ENCODE results near the gene HAUS5. TPM values are rescaled to one million over a fixed set of nuclear protein-coding genes. Genes with fewer than 3 reads are reported as not detected.

HAUS5 gene
- total and polyA plus RNA-seq, 2 experiments from 2014 or later, result 4.9 to 12.6 TPM

DNA sequence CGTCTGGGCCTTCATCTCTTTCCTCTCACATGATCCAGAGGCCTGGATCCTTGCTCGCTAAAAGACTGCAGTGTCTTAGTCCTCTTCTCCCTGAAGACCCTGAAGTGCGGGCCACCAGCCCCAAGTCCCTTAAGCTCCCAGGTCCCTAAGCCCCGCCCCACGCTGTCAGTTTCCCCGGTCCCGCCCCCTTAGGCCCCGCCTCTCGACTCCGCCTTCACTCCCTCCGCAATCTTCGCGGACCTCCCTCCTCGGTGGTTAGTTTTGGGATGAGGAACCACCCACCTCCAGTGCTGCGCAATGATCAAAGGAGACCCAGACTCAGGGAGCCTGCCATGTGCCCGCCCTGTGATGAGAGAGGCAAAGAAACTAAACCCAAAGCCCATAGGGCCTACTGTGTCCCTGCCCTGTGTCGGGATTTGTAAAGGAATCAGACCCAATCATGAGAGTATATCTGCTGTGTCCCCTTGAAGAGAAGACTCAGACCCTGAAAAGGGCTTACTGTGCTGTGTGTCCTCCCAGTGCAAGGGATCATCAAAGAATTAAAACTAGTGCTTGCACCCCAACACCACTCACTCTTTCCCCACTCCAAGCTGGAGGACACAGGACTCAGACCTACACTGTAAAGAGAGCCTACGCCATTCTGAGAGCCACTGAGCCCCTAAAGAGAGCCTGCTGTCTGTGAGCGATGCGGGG, 32.6 kb downstream of the HAUS5 start:
- Histone ChIP-seq H3K4me1 (ENCODE audit: insufficient read depth) (peaks cover 16% of the 10 kb centered on the region), H3K27me3 (no peaks in the 10 kb centered on the region), H3K4me2 (peak overlapping the region; percentile 94), H3K27ac (peak overlapping the region; percentile 96), H3K9me2 (replicated peaks; ENCODE audit: insufficient read depth) (no peaks in the 10 kb centered on the region), H3K9me3 (ENCODE audit: low read depth) (no peaks in the 10 kb centered on the region), H3K79me2 (peaks cover 18% of the 10 kb centered on the region), H4K20me1 (ENCODE audit: insufficient read depth, poor library complexity, severe bottlenecking) (peaks cover 4% of the 10 kb centered on the region), H2AFZ (peak overlapping the region; percentile 75), H3K36me3 (replicated peaks; ENCODE audit: insufficient read depth, low read depth) (no peaks in the 10 kb centered on the region), H3K4me3 (peak overlapping the region; percentile 30)
- peak; percentile 84 for DNase-seq (ENCODE audit: low spot score)
- TF ChIP-seq, protein P1, sequence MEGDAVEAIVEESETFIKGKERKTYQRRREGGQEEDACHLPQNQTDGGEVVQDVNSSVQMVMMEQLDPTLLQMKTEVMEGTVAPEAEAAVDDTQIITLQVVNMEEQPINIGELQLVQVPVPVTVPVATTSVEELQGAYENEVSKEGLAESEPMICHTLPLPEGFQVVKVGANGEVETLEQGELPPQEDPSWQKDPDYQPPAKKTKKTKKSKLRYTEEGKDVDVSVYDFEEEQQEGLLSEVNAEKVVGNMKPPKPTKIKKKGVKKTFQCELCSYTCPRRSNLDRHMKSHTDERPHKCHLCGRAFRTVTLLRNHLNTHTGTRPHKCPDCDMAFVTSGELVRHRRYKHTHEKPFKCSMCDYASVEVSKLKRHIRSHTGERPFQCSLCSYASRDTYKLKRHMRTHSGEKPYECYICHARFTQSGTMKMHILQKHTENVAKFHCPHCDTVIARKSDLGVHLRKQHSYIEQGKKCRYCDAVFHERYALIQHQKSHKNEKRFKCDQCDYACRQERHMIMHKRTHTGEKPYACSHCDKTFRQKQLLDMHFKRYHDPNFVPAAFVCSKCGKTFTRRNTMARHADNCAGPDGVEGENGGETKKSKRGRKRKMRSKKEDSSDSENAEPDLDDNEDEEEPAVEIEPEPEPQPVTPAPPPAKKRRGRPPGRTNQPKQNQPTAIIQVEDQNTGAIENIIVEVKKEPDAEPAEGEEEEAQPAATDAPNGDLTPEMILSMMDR (IDR thresholded peaks at IDR 0.05; ENCODE audit: poor library complexity), result no peak
- TF ChIP-seq EZH2 (IDR thresholded peaks at IDR 0.05; ENCODE audit: borderline replicate concordance), result no peak
- no peak for TF ChIP-seq EZH2phosphoT487 (IDR thresholded peaks at IDR 0.05; ENCODE audit: low read depth, severe bottlenecking, unreplicated experiment)
- WGBS (ENCODE audit: low lambda C conversion rate, missing lambda C conversion rate), result 25% methylated on average over 12 of the region's 20 CpGs

DNA sequence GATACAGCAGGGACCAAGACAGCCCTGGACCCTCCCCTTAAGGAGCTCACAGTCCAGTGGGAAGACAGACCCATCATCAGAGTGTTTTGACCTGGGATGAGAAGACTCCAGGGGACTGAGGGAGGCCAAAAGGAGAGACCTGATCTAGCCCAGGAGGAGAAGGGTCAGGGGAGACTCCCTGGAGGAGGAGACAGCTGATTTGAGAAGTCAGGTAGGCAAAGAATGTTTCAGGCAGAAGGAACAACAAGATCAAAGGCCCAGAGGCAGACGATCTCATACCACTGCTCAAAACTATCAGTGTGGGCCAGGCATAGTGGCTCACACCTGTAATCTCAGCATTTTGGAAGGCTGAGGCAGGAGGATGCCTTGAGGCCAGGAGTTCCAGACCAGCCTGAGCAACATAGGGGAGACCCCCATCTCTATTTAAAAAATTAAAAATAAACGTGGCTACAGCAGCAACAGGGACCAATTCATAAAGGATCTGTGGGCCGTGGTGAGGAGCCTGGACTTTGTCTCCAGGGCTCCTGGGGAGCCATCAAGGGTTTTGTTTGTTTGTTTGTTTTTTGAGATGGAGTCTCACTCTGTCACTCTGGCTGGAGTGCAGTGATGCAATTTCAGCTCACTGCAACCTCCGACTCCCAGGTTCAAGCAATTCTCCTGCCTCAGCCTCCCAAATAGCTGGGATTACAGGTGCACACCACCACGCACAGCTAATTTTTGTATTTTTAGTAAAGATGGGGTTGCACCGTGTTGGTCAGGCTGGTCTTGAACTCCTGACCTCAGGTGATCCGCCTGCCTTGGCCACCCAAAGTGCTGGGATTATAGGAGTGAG, 33.4 kb downstream of the HAUS5 start:
- 77% methylated on average over 7 of the region's 7 CpGs for WGBS (ENCODE audit: low lambda C conversion rate, missing lambda C conversion rate)
- H3K4me3 ChIP-seq, result no peak overlapping the region
- H3K27me3 ChIP-seq, result no peaks in the 10 kb centered on the region
- peaks cover 4% of the 10 kb centered on the region for H4K20me1 ChIP-seq (ENCODE audit: insufficient read depth, poor library complexity, severe bottlenecking)
- DNase-seq (ENCODE audit: low spot score), result no peak
- H3K9me3 ChIP-seq (ENCODE audit: low read depth), result no peaks in the 10 kb centered on the region
- H3K4me1 ChIP-seq (ENCODE audit: insufficient read depth), result peaks cover 16% of the 10 kb centered on the region
- H3K79me2 ChIP-seq, result peaks cover 26% of the 10 kb centered on the region
- H3K27ac ChIP-seq, result peak overlapping the region; percentile 96
- H3K4me2 ChIP-seq, result peak overlapping the region; percentile 94
- H3K9me2 ChIP-seq (replicated peaks; ENCODE audit: insufficient read depth), result no peaks in the 10 kb centered on the region
- no peaks in the 10 kb centered on the region for H3K36me3 ChIP-seq (replicated peaks; ENCODE audit: insufficient read depth, low read depth)
- TF ChIP-seq, protein P1 (IDR thresholded peaks at IDR 0.05; ENCODE audit: poor library complexity), result no peak
- TF ChIP-seq EZH2 (IDR thresholded peaks at IDR 0.05; ENCODE audit: borderline replicate concordance) (no peak), EZH2phosphoT487 (IDR thresholded peaks at IDR 0.05; ENCODE audit: low read depth, severe bottlenecking, unreplicated experiment) (no peak)
- peak overlapping the region; percentile 75 for H2AFZ ChIP-seq

DNA sequence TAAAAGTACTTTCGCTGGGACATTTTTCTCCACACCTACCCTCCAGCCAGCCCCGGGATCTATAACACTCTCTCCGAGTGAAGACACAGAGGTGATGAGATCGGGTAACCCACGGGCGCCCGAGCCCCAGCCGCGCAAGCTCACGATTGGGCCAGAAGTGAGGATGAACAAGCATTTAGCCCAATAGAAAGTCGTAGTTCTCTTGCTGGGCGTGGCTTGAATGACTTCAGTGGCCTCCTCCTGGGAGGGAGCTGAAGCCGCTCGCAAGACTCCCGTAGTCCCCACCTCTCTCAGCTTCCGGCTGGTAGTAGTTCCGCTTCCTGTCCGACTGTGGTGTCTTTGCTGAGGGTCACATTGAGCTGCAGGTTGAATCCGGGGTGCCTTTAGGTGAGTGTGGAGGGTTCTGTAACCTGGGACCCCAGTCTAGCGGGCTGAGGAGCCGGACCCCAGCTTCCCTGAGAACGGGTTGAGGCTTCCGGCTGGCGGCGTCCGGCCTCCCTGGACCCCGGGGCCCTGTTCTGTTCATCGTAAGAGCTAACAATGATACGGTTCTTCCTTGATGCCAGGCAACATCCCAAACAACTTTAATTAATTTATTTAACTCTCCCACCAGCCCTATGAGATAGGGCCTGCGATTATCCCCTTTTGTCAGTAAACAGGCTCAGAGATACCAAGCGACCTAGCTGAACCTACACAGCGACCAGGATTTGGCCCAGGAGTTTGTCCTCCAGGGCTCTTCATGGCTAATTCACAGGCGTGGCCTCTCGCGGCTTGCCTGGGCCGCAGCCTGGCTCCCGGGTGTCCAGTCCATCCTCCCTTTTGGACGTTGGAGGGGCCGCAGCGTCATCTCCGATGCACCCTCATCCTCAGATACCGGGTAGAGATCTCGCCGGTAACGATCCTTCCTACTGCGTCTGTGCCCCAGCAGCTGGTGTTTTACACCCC, 35.8 kb downstream of the HAUS5 start, which contains the start of gene COX6B1:
Gene COX6B1 (plus strand): TSS at position 307 of the 945 bp plus-strand sequence. CDS start 2,921 bp downstream, outside the sequence.
- TF ChIP-seq EZH2phosphoT487 (IDR thresholded peaks at IDR 0.05; ENCODE audit: low read depth, severe bottlenecking, unreplicated experiment) (no peak), EZH2 (IDR thresholded peaks at IDR 0.05; ENCODE audit: borderline replicate concordance) (no peak)
- TF ChIP-seq, protein P1 (IDR thresholded peaks at IDR 0.05; ENCODE audit: poor library complexity), result no peak
- peak within 1 kb of the TSS; percentile 56 for H3K4me3 ChIP-seq
- DNase-seq (ENCODE audit: low spot score), result peak; percentile 97
- H3K79me2 ChIP-seq, result peaks cover 34% of the 10 kb centered on the region
- H2AFZ ChIP-seq, result peak within 1 kb of the TSS; percentile 39
- 1% methylated on average over 44 of the region's 46 CpGs for WGBS (ENCODE audit: low lambda C conversion rate, missing lambda C conversion rate)
- peaks cover 4% of the 10 kb centered on the region for H4K20me1 ChIP-seq (ENCODE audit: insufficient read depth, poor library complexity, severe bottlenecking)
- H3K36me3 ChIP-seq (replicated peaks; ENCODE audit: insufficient read depth, low read depth), result no peaks in the 10 kb centered on the region
- H3K4me1 ChIP-seq (ENCODE audit: insufficient read depth), result peaks cover 9% of the 10 kb centered on the region
- no peaks in the 10 kb centered on the region for H3K9me2 ChIP-seq (replicated peaks; ENCODE audit: insufficient read depth)
- no peaks in the 10 kb centered on the region for H3K9me3 ChIP-seq (ENCODE audit: low read depth)
- no peaks in the 10 kb centered on the region for H3K27me3 ChIP-seq
- H3K4me2 ChIP-seq, result peak within 1 kb of the TSS; percentile 96
- H3K27ac ChIP-seq, result peak within 1 kb of the TSS; percentile 77
